ENCODE data around the gene TMEM108.

GRCh38 chr3:133018921-133019320, 19.3 kb upstream of the TMEM108 start:
- TF ChIP-seq, protein P1, sequence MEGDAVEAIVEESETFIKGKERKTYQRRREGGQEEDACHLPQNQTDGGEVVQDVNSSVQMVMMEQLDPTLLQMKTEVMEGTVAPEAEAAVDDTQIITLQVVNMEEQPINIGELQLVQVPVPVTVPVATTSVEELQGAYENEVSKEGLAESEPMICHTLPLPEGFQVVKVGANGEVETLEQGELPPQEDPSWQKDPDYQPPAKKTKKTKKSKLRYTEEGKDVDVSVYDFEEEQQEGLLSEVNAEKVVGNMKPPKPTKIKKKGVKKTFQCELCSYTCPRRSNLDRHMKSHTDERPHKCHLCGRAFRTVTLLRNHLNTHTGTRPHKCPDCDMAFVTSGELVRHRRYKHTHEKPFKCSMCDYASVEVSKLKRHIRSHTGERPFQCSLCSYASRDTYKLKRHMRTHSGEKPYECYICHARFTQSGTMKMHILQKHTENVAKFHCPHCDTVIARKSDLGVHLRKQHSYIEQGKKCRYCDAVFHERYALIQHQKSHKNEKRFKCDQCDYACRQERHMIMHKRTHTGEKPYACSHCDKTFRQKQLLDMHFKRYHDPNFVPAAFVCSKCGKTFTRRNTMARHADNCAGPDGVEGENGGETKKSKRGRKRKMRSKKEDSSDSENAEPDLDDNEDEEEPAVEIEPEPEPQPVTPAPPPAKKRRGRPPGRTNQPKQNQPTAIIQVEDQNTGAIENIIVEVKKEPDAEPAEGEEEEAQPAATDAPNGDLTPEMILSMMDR (conservative IDR thresholded peaks at IDR 0.05; ENCODE audit: low read depth, low read length), result no peak
- TF ChIP-seq FOS (IDR thresholded peaks at IDR 0.05; ENCODE audit: low read depth, low read length), result no peak
- TF ChIP-seq USF2 (IDR thresholded peaks at IDR 0.05; ENCODE audit: low read depth, low read length), result no peak
- TF ChIP-seq SMC3 (IDR thresholded peaks at IDR 0.05; ENCODE audit: low read depth, low read length), result no peak
- no peak for TF ChIP-seq POLR2A (IDR thresholded peaks at IDR 0.05; ENCODE audit: low read depth, low read length)
- no peak for TF ChIP-seq MXI1 (IDR thresholded peaks at IDR 0.05; ENCODE audit: borderline replicate concordance, low read depth, low read length)
- no peak for TF ChIP-seq MAFK (IDR thresholded peaks at IDR 0.05; ENCODE audit: low read depth, low read length)
- no peak for TF ChIP-seq MAZ (IDR thresholded peaks at IDR 0.05; ENCODE audit: borderline replicate concordance, low read depth, low read length)
- no peak for TF ChIP-seq BHLHE40 (IDR thresholded peaks at IDR 0.05; ENCODE audit: low read depth, low read length)
- TF ChIP-seq ELK1 (IDR thresholded peaks at IDR 0.05; ENCODE audit: borderline replicate concordance, low read depth, low read length), result no peak
- no peak for TF ChIP-seq RAD21 (IDR thresholded peaks at IDR 0.05; ENCODE audit: low read length)
- TF ChIP-seq CHD1 (IDR thresholded peaks at IDR 0.05; ENCODE audit: low read depth, low read length), result no peak
